Superior temporal gyrus (tissue), 1 donor: ENCODE data around the gene SEMA4B.
A peak's percentile ranks its signal among the peaks of the same experiment; 100 is the strongest.

ENCODE experiments used
- DNase-seq: peaks from one replicate; pipeline ENCODE4 v3.0.0-alpha.2; 2016; ENCODE audit errors: extremely low spot score

SEMA4B gene

DNA sequence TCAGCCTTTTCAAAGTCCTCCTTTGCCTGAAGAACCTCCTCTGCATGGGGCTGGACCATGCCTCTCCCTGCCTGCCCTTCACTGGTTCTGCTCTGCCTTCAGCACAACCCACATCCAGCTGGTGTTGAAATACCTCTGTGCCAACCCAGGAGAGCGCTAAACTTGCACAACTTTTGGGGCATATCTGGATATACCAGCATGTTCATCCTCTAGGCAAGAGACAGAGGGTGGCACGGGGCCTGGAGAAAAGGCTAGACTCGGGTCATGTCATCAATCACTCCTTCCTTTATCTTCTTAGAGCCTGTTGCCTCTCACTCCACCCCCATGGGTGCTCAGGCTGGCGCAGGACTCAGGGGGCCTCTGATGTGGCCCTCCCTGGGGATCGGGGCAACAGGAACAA lies 4.8 kb downstream of the SEMA4B start:
- DNase-seq = no peak

- DNase-seq = no peak
Measured at GRCh38 chr15:90207252-90207651, 6.1 kb downstream of the SEMA4B start.

DNA sequence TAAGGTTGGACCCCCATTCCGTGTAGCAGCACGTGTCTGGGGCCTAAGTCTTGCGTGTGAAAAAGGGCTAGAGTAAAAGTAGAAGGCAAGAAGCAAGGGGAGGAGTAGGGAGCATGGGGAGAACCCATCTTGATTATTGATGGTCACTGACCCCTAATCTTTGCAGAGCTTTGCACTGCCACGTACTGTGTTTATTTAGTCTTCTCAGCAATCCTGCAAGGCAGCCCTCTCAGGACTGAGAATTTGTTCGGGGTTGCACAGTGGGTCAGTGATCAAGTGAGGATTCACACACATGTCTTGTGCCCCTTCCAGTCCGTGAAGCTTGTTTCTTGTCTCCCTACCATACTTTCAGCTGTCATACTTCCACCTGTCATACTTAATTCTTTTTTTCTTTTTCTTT lies 7.2 kb downstream of the SEMA4B start:
- no peak for DNase-seq

DNA sequence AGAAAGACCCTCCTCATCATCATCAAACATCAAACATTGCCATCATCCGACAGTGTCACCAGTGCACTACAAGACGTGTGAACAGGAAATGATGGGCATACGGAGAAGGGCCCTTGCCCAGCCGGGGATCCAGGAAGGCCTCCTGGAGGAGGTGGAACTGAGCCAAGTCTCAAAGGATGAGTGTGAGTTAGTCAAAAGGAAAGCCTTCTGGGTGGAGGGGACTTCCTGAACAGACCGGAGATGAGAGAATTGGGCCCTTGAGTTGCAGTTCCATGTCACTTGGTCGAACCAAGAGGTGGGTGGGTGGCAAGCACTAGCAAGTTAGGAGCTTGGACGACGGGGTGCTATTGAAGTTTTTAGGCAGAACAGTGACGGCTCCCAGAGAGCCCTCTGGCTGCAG lies 8.5 kb downstream of the SEMA4B start:
- DNase-seq = no peak

DNA sequence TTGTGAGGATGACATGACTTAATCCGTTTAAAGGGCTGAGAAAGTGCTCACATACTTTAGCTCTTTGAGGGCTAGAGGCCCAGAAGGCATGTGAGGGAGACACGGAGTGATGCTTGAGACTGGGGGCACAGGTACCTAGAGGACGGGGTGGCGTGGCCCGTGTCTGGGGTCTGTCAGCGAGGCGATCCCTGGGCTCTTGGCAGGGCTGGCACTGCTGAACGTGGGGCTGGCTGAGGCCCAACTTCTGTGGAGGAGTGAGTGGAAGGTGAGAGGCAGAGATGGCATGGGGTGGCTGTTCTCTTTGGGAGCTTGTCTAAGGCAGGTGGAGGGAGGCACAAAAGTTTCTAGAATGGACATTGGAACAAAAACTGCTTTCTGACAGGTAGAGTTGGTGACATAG lies 9.5 kb downstream of the SEMA4B start:
- no peak for DNase-seq

DNA sequence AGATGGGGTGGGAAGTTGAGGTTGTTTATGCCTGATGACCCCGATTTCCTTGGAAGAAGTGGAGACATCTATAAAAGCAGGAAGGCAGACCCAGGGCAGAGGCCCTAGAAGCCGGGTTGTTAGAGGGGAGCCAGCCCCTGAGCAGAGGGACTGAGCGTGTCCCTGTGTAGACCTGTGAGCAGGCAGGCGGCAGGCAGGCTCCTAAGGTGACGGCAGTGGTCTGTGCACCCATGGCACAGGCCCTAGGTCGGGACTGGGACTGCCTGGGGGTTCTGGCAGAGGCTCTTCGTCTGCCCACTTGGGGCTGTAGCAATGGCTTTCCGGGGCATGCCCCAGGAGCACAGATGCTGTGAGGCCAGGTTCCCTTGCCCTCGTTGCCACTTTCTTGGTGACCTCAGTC lies 9.9 kb downstream of the SEMA4B start:
- no peak for DNase-seq

DNA sequence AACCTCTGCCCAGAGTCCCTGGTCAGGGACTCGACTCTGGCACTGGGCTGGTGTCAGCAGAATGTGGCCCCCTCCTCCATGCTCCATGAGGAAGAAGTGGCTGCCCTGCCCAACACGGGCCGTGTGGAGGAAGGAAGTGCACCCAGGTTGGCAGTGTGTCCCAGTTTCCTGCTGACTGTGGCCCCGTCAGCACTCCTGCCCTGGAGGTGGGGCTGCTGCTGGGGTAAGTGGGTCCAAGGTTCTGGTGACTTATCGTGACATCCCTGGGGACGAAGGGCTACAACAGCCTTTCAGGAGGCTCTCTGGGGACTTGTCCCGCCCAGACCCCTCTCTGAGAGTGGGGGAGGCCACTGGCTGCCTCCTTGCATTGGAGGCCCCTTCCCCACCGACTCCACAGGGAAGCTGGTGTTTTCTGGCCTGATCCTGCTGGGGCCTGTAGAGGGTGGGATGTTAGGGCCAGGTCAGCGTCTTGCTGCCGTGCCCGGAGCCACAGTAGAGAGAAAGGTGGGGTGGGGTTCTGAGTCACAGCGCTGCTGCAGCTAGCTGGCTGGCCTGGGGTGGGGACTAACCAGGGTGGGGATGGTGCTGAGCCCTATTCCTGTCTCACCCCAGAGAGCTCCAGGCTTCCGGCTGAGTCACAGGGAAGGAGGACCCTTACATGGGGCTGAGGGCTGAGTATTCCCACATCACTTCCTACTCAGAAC lies 10.5 kb downstream of the SEMA4B start:
- no peak for DNase-seq

DNA sequence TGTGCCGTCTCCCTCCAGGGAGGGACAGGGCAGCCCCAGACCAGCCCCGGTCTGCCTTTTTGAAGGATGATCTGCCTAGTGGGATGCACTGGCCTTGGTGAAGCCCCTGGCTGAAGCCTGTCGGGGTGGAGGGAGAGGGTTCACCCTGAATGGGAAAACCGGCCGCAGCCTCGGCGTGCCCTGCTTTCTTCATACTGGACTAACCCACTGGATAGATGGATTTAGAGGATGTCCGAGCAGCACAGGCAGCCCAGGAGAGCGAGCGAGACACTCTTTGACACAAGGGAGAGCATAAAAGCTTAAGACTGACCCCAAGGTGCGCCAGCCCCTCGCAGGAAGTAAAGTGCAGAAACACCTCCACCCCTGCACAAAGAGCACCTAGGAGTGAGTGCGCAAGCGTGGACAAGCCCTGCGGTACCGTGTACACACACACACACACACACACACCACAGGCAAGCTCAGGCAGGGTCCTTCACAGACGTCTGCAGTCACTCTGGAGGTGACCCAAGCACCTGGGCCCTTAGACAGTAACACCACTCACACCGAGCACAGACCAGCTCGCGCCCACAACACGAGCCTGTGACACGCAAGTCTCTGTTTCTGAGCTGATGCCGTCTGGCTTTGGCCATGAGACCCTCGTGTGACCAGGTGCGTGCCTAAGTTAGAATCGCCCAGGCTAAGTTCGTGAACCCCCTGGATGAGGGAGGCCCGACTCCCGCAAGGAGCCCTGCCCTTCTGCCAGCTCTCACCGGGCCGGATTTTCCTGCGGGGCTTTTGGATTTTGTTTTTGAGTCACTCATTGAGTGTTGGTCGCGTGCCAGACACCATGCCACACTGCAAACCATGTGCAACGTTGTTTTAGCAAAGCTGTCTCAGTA lies 11.3 kb downstream of the SEMA4B start:
- DNase-seq = peak; percentile 8

DNA sequence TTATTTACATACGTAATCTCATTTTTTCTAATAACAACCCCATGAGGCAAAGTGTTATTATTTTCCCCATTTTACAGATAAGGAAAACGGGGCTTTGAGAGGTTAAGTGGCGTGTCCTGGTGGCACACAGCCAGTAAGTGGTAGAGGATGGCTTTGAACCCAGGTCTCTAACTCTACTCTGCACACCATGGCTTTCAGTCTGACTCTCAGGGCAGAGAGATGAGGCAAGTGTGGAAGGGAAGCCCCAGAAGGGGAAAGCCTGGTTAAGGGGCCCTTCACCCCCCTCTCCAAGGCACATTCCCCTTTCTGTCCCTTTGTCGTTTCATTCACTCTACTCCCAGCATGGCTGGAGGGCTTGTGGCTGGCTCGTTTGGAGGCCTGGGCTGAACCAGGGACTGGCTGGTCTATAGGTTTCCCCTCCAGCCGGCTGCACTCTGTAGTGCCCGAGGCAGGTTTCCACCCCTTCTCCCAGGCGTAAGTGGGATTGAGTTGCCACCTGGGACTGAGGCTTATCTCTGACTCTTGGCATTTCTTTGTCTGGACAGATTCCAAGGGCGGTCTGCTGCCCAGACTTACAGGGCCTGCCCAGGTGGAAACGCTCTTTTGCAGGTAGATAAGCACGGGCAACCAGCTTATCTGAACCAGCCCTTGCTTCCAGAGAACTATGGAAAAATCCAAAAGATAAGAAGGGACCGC lies 12.1 kb downstream of the SEMA4B start:
- DNase-seq = no peak

DNA sequence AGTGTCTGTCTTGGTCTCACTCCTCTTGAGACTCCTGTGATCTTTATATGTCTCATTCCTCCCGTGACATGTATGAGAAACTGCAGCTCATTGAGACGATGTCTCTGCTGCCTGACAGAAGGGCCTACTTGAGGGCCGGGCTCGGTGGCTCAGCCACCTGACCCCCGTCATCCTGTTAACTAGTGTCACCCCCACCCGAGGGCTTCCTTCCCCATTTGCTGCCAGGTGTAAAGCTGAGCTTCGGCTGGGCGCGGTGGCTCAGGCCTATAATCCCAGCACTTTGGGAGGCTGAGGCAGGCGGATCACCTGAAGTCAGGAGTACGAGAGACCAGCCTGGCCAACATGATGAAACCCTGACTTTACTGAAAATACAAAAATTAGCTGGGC lies 12.7 kb downstream of the SEMA4B start:
- no peak for DNase-seq

DNA sequence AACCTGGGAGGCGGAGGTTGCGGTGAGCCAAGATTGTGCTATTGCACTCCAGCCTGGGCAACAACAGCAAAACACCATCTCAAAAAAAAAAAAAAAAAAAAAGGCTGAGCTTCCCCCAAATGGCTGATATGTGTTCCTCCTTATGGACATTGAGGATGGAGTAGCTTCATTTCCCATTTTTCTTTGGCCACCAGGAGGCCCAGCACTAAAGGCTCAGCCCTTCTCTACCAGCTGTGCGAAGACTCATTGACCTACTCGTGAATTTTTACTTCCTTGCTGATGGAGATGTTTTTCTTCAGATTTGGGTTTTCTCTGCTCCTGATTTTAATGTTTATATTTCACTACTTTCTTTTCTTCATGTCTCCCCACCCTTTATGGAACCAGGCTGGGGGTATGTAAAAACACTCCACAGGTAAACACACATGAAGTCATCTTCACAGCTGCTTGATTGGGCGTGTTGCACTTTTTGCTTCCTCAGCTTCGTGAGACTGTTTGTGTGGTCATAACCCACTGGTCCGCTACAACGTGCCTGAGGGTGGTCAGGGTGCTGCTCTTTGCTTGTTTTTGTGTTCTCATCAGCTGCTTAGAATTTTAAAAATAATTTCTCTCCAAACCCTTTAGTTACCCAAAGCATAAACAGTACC lies 13.5 kb downstream of the SEMA4B start:
- DNase-seq = no peak

GRCh38 chr15:90217671-90218394 lies 16.7 kb downstream of the SEMA4B start:
- no peak for DNase-seq

GRCh38 chr15:90219421-90220141 lies 18.5 kb downstream of the SEMA4B start:
- no peak for DNase-seq

DNA sequence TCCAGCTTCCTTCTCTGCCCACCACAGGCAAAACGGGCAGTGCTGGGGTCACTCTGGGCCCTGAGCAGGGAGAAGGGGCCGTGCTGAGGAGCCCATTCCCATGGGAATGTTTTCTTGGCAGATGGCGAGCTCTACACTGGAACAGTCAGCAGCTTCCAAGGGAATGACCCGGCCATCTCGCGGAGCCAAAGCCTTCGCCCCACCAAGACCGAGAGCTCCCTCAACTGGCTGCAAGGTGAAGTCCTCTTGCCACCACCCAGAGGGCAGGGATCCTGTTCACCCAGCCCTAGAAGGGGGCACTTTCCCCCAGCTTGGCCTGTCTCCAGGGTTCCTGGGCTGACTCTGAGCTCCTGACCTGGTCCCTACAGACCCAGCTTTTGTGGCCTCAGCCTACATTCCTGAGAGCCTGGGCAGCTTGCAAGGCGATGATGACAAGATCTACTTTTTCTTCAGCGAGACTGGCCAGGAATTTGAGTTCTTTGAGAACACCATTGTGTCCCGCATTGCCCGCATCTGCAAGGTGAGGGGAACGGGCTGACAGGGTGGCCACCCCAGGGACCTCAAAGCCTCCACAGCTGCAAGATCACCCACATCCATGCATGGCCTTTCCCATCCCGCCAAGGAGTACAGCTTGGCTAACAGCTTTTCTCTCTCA lies 20.2 kb downstream of the SEMA4B start:
- peak; percentile 83 for DNase-seq

GRCh38 chr15:90222547-90222946 lies 21.4 kb downstream of the SEMA4B start:
- no peak for DNase-seq

DNA sequence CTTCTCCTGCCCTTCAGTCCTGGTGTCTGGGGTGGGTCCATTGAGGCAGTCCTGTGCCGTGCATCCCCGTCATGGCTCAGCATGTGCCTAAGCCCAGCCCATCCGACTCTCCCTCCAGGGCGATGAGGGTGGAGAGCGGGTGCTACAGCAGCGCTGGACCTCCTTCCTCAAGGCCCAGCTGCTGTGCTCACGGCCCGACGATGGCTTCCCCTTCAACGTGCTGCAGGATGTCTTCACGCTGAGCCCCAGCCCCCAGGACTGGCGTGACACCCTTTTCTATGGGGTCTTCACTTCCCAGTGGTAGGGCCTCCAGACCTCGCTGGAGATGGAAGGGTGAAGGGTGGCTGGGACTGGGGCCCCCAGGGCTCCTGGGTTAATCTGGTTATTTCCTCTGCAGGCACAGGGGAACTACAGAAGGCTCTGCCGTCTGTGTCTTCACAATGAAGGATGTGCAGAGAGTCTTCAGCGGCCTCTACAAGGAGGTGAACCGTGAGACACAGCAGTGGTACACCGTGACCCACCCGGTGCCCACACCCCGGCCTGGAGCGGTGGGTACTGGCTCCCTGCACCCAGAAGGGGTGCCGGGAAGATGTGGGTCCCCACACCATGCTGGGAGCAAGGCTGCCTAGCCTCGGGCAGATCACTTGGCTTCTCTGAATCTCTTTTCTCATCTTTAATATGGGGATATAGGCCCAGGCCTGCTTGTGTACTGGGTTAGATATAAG lies 22.5 kb downstream of the SEMA4B start:
- DNase-seq = no peak

DNA sequence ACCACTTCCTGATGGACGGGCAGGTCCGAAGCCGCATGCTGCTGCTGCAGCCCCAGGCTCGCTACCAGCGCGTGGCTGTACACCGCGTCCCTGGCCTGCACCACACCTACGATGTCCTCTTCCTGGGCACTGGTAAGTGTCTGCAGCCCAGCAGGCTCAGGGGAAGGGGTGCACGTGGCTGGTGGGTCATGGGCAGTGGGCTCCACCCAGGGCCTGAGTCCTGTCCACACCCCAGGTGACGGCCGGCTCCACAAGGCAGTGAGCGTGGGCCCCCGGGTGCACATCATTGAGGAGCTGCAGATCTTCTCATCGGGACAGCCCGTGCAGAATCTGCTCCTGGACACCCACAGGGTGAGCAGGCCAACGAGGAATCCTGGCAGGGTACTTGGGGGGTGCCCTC lies 23.9 kb downstream of the SEMA4B start:
- no peak for DNase-seq

DNA sequence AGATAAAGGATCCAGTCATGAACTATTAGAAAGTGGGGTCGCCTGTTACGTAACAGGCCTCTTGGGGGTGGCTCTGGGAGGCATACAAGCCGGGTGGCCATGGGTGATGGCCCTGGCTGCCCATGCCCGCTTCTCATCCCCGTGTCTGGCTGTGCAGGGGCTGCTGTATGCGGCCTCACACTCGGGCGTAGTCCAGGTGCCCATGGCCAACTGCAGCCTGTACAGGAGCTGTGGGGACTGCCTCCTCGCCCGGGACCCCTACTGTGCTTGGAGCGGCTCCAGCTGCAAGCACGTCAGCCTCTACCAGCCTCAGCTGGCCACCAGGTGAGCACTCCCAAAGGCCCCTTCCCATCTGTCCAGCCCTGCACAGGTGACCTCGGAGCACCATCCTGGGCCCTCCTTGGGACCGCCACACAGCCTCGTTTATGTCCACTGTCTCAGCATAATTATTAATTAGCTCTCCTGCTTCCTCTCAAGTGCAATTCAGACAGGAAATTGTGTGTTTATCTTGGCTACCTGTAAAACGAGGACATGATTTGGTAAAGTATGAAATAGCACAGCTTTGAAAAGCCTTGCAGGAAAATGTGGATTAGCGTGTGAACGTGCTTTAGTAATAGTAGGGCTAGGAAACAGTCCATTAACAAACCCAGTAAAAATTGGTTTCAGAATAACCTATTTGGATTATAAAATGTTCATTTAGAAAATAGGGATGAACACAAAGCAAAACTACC lies 24.5 kb downstream of the SEMA4B start:
- DNase-seq = no peak

GRCh38 chr15:90227336-90227735 lies 26.2 kb downstream of the SEMA4B start:
- DNase-seq = no peak
